Suprapubic skin (tissue), 3 donors: Measurements from ENCODE around the gene VAMP2.

Experiments used
- CTCF ChIP-seq, 2 donors: fragments of 200-600 bp in 1 of 2; fragments of 450-650 bp in 1 of 2; sonication (generic) in 1 of 2; IDR thresholded peaks; one replicate each; pipeline ENCODE4 v1.5.1; 2016 to 2019; ENCODE audit warnings: antibody characterized with exemption in 2 of 2, mild to moderate bottlenecking in 1 of 2, moderate library complexity in 1 of 2
- POLR2AphosphoS5 ChIP-seq, 3 donors: sonication (generic); formaldehyde crosslinking; IDR thresholded peaks; one replicate each; pipeline ENCODE4 v1.6.1; 2017; ENCODE audit warnings: antibody characterized with exemption in 3 of 3

GRCh38 chr17:8209907-8210760 is 47.4 kb upstream of the VAMP2 start, which contains the start of gene AURKB:
- peak in 1 of 3 donors; percentile 89 for TF ChIP-seq POLR2AphosphoS5 (IDR thresholded peaks at IDR 0.05)
- no peak for TF ChIP-seq CTCF (IDR thresholded peaks at IDR 0.05)
